ENCODE results near the gene TMEM109.
"Not testable (repeated sequence)": the region's sequence is repeated elsewhere in the genome, so short reads cannot be mapped to it uniquely, and the experiment has no call there.

The TMEM109 gene

GRCh38 chr11:60879104-60879503, 34.9 kb upstream of the TMEM109 start:
- DNase-seq: no peak

GRCh38 chr11:60879971-60880588, 33.9 kb upstream of the TMEM109 start:
- no peak for DNase-seq

- DNase-seq: no peak
These were observed 33.2 kb upstream of the TMEM109 start for GRCh38 chr11:60880643-60881282.

GRCh38 chr11:60887556-60887955, 26.4 kb upstream of the TMEM109 start:
- DNase-seq: peak; percentile 19 to 36

- no peak for DNase-seq
These were observed 24.1 kb upstream of the TMEM109 start for GRCh38 chr11:60889869-60890311.

GRCh38 chr11:60890696-60891095, 23.3 kb upstream of the TMEM109 start:
- DNase-seq: no peak

GRCh38 chr11:60891103-60891741, 22.7 kb upstream of the TMEM109 start:
- no peak for DNase-seq

GRCh38 chr11:60895687-60896086, 18.3 kb upstream of the TMEM109 start:
- no peak for DNase-seq

GRCh38 chr11:60897496-60897895, 16.5 kb upstream of the TMEM109 start:
- DNase-seq: no peak

GRCh38 chr11:60899046-60899936, 14.7 kb upstream of the TMEM109 start:
- peak; percentile 45 to 64 for DNase-seq

- DNase-seq: no peak
These were observed 14.0 kb upstream of the TMEM109 start for GRCh38 chr11:60899977-60900376.

GRCh38 chr11:60900673-60901404, 13.1 kb upstream of the TMEM109 start:
- no peak for DNase-seq

- DNase-seq: no peak
These were observed 11.3 kb upstream of the TMEM109 start for GRCh38 chr11:60902625-60903024.

- DNase-seq: no peak
These were observed 8.9 kb upstream of the TMEM109 start for GRCh38 chr11:60905047-60905446.

GRCh38 chr11:60905551-60906113, 8.3 kb upstream of the TMEM109 start:
- no peak for DNase-seq

GRCh38 chr11:60906132-60906972, 7.6 kb upstream of the TMEM109 start, which contains the start of gene PRPF19:
Gene PRPF19, minus strand, starts transcription at chr11:60906585. Its CDS starts 203 bp downstream, at chr11:60906382.
- DNase-seq: peak; percentile 95 to 96

GRCh38 chr11:60908803-60909202, 5.2 kb upstream of the TMEM109 start:
- DNase-seq: no peak

- not testable (repeated sequence) for DNase-seq
These were observed 4.2 kb upstream of the TMEM109 start for GRCh38 chr11:60909680-60910280.

- DNase-seq: no peak
These were observed 3.7 kb upstream of the TMEM109 start for GRCh38 chr11:60910281-60910687.

- no peak for DNase-seq
These were observed 3.1 kb upstream of the TMEM109 start for GRCh38 chr11:60910711-60911380.
